IMR-90 (cell line): ENCODE results near the gene PDK1. TPM values are rescaled to one million over a fixed set of nuclear protein-coding genes. Genes with fewer than 3 reads are reported as not detected.

ENCODE experiments used
- ATAC-seq: fragments of 200-7000 bp; cut with Tn5 transposase; 2 replicates; pipeline ENCODE4 v1.9.1; 2020; ENCODE audit warnings: low read depth, mild to moderate bottlenecking, moderate library complexity
- BruUV-seq: library from RNA; stranded (reverse); fragments of 400-500 nt; replicated peaks from 2 replicates; lab custom pipeline; 2021; lab: Mats Ljungman, UMichigan
- CTCF ChIA-PET: fragments of 300-600 bp; formaldehyde crosslinking; extraction: SDS; loops from one replicate; lab custom pipeline; 2021; ENCODE audit warnings: antibody characterized with exemption; lab: Yijun Ruan, JAX
- POLR2A ChIA-PET: fragments of 300-600 bp; sonication (Branson Sonifier 250); formaldehyde crosslinking; loops from one replicate; lab custom pipeline; 2022; ENCODE audit warnings: antibody characterized with exemption; ENCODE audit not compliant: unreplicated experiment; lab: Charles Lee
- DNase-seq: peaks from one replicate; pipeline ENCODE4 v3.0.0; 2013
- H2AFZ ChIP-seq: replicated peaks from 2 replicates; pipeline ENCODE3; 2013; ENCODE audit warnings: low read length, mild to moderate bottlenecking; ENCODE audit not compliant: poor library complexity
- H2AK5ac ChIP-seq: 2 replicates; pipeline ENCODE4 v1.6.1; 2013; ENCODE audit warnings: low read depth, low read length, inconsistent platforms
- H2AK9ac ChIP-seq: replicated peaks from 2 replicates; pipeline ENCODE3; 2013; ENCODE audit warnings: mild to moderate bottlenecking, low read depth, low read length, moderate library complexity; ENCODE audit not compliant: poor library complexity
- H2BK120ac ChIP-seq: 2 replicates; pipeline ENCODE4 v1.6.1; 2013; ENCODE audit warnings: low read depth, low read length, inconsistent platforms
- H2BK15ac ChIP-seq: 3 replicates; pipeline ENCODE4 v1.6.1; 2013; ENCODE audit warnings: low read depth, low read length, inconsistent platforms
- H2BK20ac ChIP-seq: 2 replicates; pipeline ENCODE4 v1.6.1; 2013; ENCODE audit warnings: low read depth, mild to moderate bottlenecking, inconsistent platforms, low read length, moderate library complexity
- H2BK5ac ChIP-seq: 2 replicates; pipeline ENCODE4 v1.6.1; 2013; ENCODE audit warnings: mild to moderate bottlenecking, low read depth, low read length, inconsistent platforms; ENCODE audit not compliant: poor library complexity, severe bottlenecking
- H3K14ac ChIP-seq: replicated peaks from 2 replicates; pipeline ENCODE4 v1.6.1; 2013; ENCODE audit warnings: low read depth, low read length, inconsistent platforms
- H3K18ac ChIP-seq: 2 replicates; pipeline ENCODE4 v1.6.1; 2013; ENCODE audit warnings: low read depth, low read length, control low read depth
- H3K23ac ChIP-seq: 2 replicates; pipeline ENCODE4 v1.6.1; 2013; ENCODE audit warnings: low read depth, low read length, inconsistent platforms
- H3K27ac ChIP-seq: 2 replicates; pipeline ENCODE4 v1.5.1; 2013; ENCODE audit warnings: mild to moderate bottlenecking, control low read depth, low read length; ENCODE audit not compliant: insufficient read depth
- H3K27me3 ChIP-seq: 2 replicates; pipeline ENCODE4 v1.6.1; 2013; ENCODE audit warnings: low read length; ENCODE audit not compliant: control insufficient read depth, insufficient read depth
- H3K36me3 ChIP-seq: 2 replicates; pipeline ENCODE4 v1.6.1; 2013; ENCODE audit warnings: low read length, mixed read lengths; ENCODE audit not compliant: control insufficient read depth, insufficient read depth
- H3K4ac ChIP-seq: 2 replicates; pipeline ENCODE4 v1.6.1; 2013; ENCODE audit warnings: low read depth, low read length, inconsistent platforms
- H3K4me1 ChIP-seq: 2 replicates; pipeline ENCODE4 v1.6.1; 2013; ENCODE audit warnings: low read length, mixed read lengths; ENCODE audit not compliant: control insufficient read depth, insufficient read depth
- H3K4me2 ChIP-seq: 2 replicates; pipeline ENCODE4 v1.6.1; 2013; ENCODE audit warnings: low read depth, mild to moderate bottlenecking, control low read depth, low read length, moderate library complexity
- H3K4me3 ChIP-seq: 2 replicates; pipeline ENCODE4 v1.5.1; 2013; ENCODE audit warnings: low read depth, mild to moderate bottlenecking, control low read depth, low read length, moderate library complexity; ENCODE audit not compliant: insufficient read depth
- H3K56ac ChIP-seq: 2 replicates; pipeline ENCODE4 v1.6.1; 2013; ENCODE audit warnings: low read length, inconsistent platforms; ENCODE audit not compliant: insufficient read depth; ENCODE audit errors: extremely low read depth
- H3K79me1 ChIP-seq, 2 experiments: 2 replicates each; pipeline ENCODE4 v1.6.1; 2013; ENCODE audit warnings: low read length in 2 of 2, inconsistent platforms in 1 of 2, low read depth in 1 of 2
- H3K9ac ChIP-seq: 2 replicates; pipeline ENCODE4 v1.6.1; 2013; ENCODE audit warnings: low read depth, low read length, control low read depth
- H3K9me1 ChIP-seq: 2 replicates; pipeline ENCODE4 v1.6.1; 2013; ENCODE audit warnings: low read length, inconsistent platforms; ENCODE audit not compliant: insufficient read depth
- H3K9me3 ChIP-seq: 2 replicates; pipeline ENCODE4 v1.6.1; 2013; ENCODE audit warnings: low read length; ENCODE audit not compliant: control insufficient read depth, insufficient read depth
- H4K20me1 ChIP-seq: 2 replicates; pipeline ENCODE4 v1.6.1; 2013; ENCODE audit warnings: low read length, inconsistent platforms; ENCODE audit not compliant: insufficient read depth
- H4K5ac ChIP-seq: 2 replicates; pipeline ENCODE4 v1.6.1; 2013; ENCODE audit warnings: mild to moderate bottlenecking, low read depth, low read length, control low read depth
- H4K8ac ChIP-seq, 2 experiments: 2 replicates each; pipeline ENCODE4 v1.6.1; 2013; ENCODE audit warnings: low read depth in 2 of 2, low read length in 2 of 2, control low read depth in 1 of 2, inconsistent platforms in 1 of 2
- H4K91ac ChIP-seq: 2 replicates; pipeline ENCODE4 v1.6.1; 2013; ENCODE audit warnings: low read depth, low read length, inconsistent platforms; ENCODE audit not compliant: insufficient read depth
- BHLHE40 ChIP-seq: fragments of 150-350 bp; IDR thresholded peaks from 2 replicates; pipeline ENCODE4 v1.6.1; 2016; ENCODE audit warnings: mild to moderate bottlenecking, low read depth, low read length
- CEBPB ChIP-seq: IDR thresholded peaks from 2 replicates; pipeline ENCODE4 v1.6.1; 2012; ENCODE audit warnings: low read depth, low read length, improper control_type of control experiment
- CHD1 ChIP-seq: IDR thresholded peaks from 2 replicates; pipeline ENCODE4 v1.6.1; 2012; ENCODE audit warnings: low read depth, low read length, improper control_type of control experiment
- ELK1 ChIP-seq: fragments of 150-350 bp; IDR thresholded peaks from 2 replicates; pipeline ENCODE4 v1.6.1; 2016; ENCODE audit warnings: low read depth, mild to moderate bottlenecking, low read length, moderate library complexity, borderline replicate concordance
- FOS ChIP-seq: fragments of 150-350 bp; IDR thresholded peaks from 2 replicates; pipeline ENCODE4 v1.6.1; 2016; ENCODE audit warnings: low read depth, low read length
- MAFK ChIP-seq: IDR thresholded peaks from 2 replicates; pipeline ENCODE4 v1.6.1; 2012; ENCODE audit warnings: low read depth, low read length, improper control_type of control experiment
- MAZ ChIP-seq: IDR thresholded peaks from 2 replicates; pipeline ENCODE4 v1.6.1; 2012; ENCODE audit warnings: low read depth, mild to moderate bottlenecking, low read length, improper control_type of control experiment, moderate library complexity, borderline replicate concordance
- MXI1 ChIP-seq: IDR thresholded peaks from 2 replicates; pipeline ENCODE4 v1.6.1; 2012; ENCODE audit warnings: low read depth, mild to moderate bottlenecking, low read length, moderate library complexity, borderline replicate concordance
- NFE2L2 ChIP-seq: fragments of 150-350 bp; IDR thresholded peaks from 2 replicates; pipeline ENCODE4 v1.6.1; 2016; ENCODE audit warnings: low read depth, mild to moderate bottlenecking, low read length
- RCOR1 ChIP-seq: IDR thresholded peaks from 2 replicates; pipeline ENCODE4 v1.6.1; 2012; ENCODE audit warnings: mild to moderate bottlenecking, low read length, improper control_type of control experiment; ENCODE audit not compliant: insufficient replicate concordance
- RFX5 ChIP-seq: IDR thresholded peaks from 2 replicates; pipeline ENCODE4 v1.8.0; 2012; ENCODE audit warnings: low read depth, mild to moderate bottlenecking, low read length, moderate library complexity
- SMC3 ChIP-seq: fragments of 150-350 bp; IDR thresholded peaks from 2 replicates; pipeline ENCODE4 v1.6.1; 2016; ENCODE audit warnings: low read depth, mild to moderate bottlenecking, antibody characterized with exemption, low read length, moderate library complexity
- USF2 ChIP-seq: fragments of 150-350 bp; IDR thresholded peaks from 2 replicates; pipeline ENCODE4 v1.6.1; 2017; ENCODE audit warnings: mild to moderate bottlenecking, antibody characterized with exemption, low read length, low read depth
- dilution Hi-C: fragments of 300-500 bp; cut with HindIII; formaldehyde crosslinking; loops from one replicate; pipeline ENCODE4 v1.14.3; 2018; ENCODE audit warnings: low sequenced_read_pairs; ENCODE audit not compliant: unreplicated experiment
- in situ Hi-C: fragments of 300-500 bp; cut with MboI; formaldehyde crosslinking; loops from 3 replicates; pipeline ENCODE4 v1.14.3; 2019; ENCODE audit warnings: low sequenced_read_pairs, inconsistent platforms, mixed read lengths
- intact Hi-C: fragments of 100-400 bp; cut with micrococcal nuclease; formaldehyde crosslinking; loops from 2 replicates; pipeline ENCODE4 v1.10.0; 2022
- polyA plus RNA-seq, 3 experiments: library from polyadenylated mRNA; depleted of rRNA; stranded (reverse); fragments of >200 nt; gene quantifications; 2 replicates each; pipeline ENCODE4 v1.2.3, GENCODE V29; 2012; ENCODE audit warnings: low replicate concordance in 1 of 3
- total RNA-seq: library from RNA; depleted of rRNA; stranded (reverse); fragments of >200 nt; gene quantifications from 2 replicates; pipeline ENCODE4 v1.2.3, GENCODE V29; 2012
- TF ChIP-seq, protein P1 (sequence below): conservative IDR thresholded peaks from 2 replicates; pipeline ENCODE4 v1.5.1; 2012; ENCODE audit warnings: mild to moderate bottlenecking, low read depth, low read length, improper control_type of control experiment

PDK1 gene
- total and polyA plus RNA-seq, 2 of the 4 experiments (the other 2 are of a cell fraction) = 38.1 to 85.9 TPM

DNA sequence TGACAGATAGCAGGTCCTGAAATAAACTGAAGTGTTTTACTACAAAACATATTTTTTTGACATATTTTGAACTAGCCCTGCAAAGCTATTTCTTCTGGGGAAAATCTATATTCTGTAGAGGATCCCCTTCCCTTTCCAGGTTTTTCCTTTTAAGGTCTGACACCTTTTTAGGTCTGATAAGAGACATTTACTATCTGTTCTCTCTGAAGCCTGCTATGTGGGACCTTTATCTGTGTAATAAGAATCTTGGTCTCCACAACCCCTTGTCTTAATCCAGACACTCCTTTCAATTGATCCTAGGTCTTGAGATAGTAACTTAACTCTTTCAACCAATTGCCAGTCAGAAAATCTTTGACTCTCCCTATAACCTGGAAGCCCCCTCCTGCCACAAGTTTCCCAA lies 5.5 kb upstream of the PDK1 start:
- H3K36me3 ChIP-seq = no peaks in the 10 kb centered on the region
- H2BK120ac ChIP-seq = peak overlapping the region; percentile 51
- H3K79me1 ChIP-seq = peaks cover 16 to 24% of the 10 kb centered on the region in 2 experiments; a peak in 3 of 4 replicates
- H3K9ac ChIP-seq = no peak overlapping the region
- no peak overlapping the region for H2BK20ac ChIP-seq
- H3K4me3 ChIP-seq = no peak overlapping the region
- no peak overlapping the region for H3K27ac ChIP-seq
- no peaks in the 10 kb centered on the region for H3K27me3 ChIP-seq
- DNase-seq (no peak), ATAC-seq (no peak)
- no peak overlapping the region for H3K56ac ChIP-seq
- H4K91ac ChIP-seq = no peak overlapping the region
- intact Hi-C loops (loop anchor here (5.0 kb wide), 1 partner anchor 33 kb away; no protein-coding TSS in a partner anchor), in situ Hi-C loops (no loop called here), dilution Hi-C loops (no loop called here)
- BruUV-seq = no TSS peak
- H3K4ac ChIP-seq = peak overlapping the region; percentile 25; the same call in 1 of the 2 replicates
- H3K4me1 ChIP-seq = peaks cover 10% of the 10 kb centered on the region
- no peak overlapping the region for H3K23ac ChIP-seq
- POLR2A ChIA-PET = no interaction called here
- H4K20me1 ChIP-seq = no peaks in the 10 kb centered on the region
- no peak overlapping the region for H3K4me2 ChIP-seq
- H3K9me3 ChIP-seq = peaks cover 5% of the 10 kb centered on the region
- no peak overlapping the region for H2AK9ac ChIP-seq
- H2AK5ac ChIP-seq = no peak overlapping the region
- peaks cover 4% of the 10 kb centered on the region; the same call in 1 of the 2 replicates for H3K9me1 ChIP-seq
- H2AFZ ChIP-seq = no peak overlapping the region
- CTCF ChIA-PET = no interaction called here
- TF ChIP-seq RCOR1 (no peak), MAZ (no peak), USF2 (no peak), MXI1 (no peak), RFX5 (no peak), ELK1 (no peak), MAFK (no peak), NFE2L2 (no peak), FOS (no peak), CEBPB (no peak), CHD1 (no peak), BHLHE40 (no peak), SMC3 (no peak)
- TF ChIP-seq, protein P1, sequence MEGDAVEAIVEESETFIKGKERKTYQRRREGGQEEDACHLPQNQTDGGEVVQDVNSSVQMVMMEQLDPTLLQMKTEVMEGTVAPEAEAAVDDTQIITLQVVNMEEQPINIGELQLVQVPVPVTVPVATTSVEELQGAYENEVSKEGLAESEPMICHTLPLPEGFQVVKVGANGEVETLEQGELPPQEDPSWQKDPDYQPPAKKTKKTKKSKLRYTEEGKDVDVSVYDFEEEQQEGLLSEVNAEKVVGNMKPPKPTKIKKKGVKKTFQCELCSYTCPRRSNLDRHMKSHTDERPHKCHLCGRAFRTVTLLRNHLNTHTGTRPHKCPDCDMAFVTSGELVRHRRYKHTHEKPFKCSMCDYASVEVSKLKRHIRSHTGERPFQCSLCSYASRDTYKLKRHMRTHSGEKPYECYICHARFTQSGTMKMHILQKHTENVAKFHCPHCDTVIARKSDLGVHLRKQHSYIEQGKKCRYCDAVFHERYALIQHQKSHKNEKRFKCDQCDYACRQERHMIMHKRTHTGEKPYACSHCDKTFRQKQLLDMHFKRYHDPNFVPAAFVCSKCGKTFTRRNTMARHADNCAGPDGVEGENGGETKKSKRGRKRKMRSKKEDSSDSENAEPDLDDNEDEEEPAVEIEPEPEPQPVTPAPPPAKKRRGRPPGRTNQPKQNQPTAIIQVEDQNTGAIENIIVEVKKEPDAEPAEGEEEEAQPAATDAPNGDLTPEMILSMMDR = no peak
- H3K14ac ChIP-seq = no peak overlapping the region
- peak overlapping the region in 1 of 2 experiments; percentile 65; a peak in 2 of 4 replicates for H4K8ac ChIP-seq
- H3K18ac ChIP-seq = peak overlapping the region; percentile 73; the same call in 1 of the 2 replicates
- peak overlapping the region; percentile 78; the same call in 1 of the 2 replicates for H4K5ac ChIP-seq
- H2BK15ac ChIP-seq = peak overlapping the region; percentile 68; the same call in 2 of the 3 replicates
- no peak overlapping the region for H2BK5ac ChIP-seq
